Measurements from ENCODE around the gene PAQR3. TPM values are rescaled to one million over a fixed set of nuclear protein-coding genes. Genes with fewer than 3 reads are reported as not detected.

PAQR3 gene, protein sequence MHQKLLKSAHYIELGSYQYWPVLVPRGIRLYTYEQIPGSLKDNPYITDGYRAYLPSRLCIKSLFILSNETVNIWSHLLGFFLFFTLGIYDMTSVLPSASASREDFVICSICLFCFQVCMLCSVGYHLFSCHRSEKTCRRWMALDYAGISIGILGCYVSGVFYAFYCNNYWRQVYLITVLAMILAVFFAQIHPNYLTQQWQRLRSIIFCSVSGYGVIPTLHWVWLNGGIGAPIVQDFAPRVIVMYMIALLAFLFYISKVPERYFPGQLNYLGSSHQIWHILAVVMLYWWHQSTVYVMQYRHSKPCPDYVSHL
- 10.6 TPM for total RNA-seq

DNA sequence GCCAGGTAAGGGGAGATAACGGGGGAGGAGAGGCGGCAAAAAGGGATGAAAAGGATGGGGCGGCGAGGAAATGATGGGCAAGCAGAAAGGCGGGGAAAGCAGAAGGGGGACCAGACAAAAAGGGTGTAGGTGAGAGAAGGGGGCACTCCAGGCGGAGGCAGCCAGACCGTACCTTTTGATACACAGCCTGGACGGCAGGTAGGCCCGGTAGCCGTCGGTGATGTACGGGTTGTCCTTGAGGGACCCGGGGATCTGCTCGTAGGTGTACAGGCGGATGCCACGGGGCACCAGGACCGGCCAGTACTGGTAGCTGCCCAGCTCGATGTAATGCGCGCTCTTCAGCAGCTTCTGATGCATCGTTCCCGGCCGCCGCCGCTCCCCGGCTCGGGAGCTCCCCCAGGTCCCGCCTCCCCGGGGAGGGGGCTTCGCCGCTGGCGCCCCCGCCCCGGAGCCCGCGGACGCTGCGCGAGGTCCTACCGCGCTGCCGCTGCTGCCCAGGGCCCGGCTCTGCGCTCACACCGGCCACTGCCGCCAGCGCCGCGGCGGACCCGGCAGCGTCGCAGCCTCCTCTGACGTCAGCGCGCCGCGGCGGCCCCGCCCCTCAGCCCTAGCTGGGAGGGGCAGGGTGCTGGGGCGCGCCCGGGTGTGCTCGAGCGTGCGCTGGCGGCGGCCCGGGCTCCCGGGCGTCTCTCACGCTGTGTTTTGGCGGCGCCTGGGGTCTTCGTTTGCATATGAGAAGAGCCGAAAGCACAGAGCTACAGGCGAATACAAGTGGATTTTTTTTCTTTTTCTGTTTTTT lies at the start of gene PAQR3:
PAQR3 (minus strand) TSS at position 571 of the 799 bp plus-strand sequence; CDS start at position 357, 214 bp downstream.
- Histone ChIP-seq H3K9me3 (no peaks in the 10 kb centered on the region), H3K27me3 (no peaks in the 10 kb centered on the region), H3K27ac (peak within 1 kb of the TSS; percentile 87), H3K4me3 (peak within 1 kb of the TSS; percentile 88 to 94), H3K36me3 (no peaks in the 10 kb centered on the region), H3K4me1 (peaks cover 33% of the 10 kb centered on the region)
- intact Hi-C loops (cut with DNase I) = no loop called here
- no peak for TF ChIP-seq CTCF (IDR thresholded peaks at IDR 0.05)
- TF ChIP-seq POLR2A (IDR thresholded peaks at IDR 0.05) = peak; percentile 50 to 90
- TF ChIP-seq POLR2AphosphoS5 (IDR thresholded peaks at IDR 0.05; ENCODE audit: insufficient read depth in 1 of 2, low read depth in 1 of 2) = no peak
- no peak for DNase-seq (ENCODE audit: extremely low spot score in 2 of 2)

- no peak overlapping the region for H3K27ac ChIP-seq
- no peak for DNase-seq (ENCODE audit: extremely low spot score in 2 of 2)
- no peaks in the 10 kb centered on the region for H3K36me3 ChIP-seq
- no peaks in the 10 kb centered on the region for H3K4me1 ChIP-seq
- intact Hi-C loops (cut with DNase I) = no loop called here
- H3K27me3 ChIP-seq = no peaks in the 10 kb centered on the region
- no peak overlapping the region for H3K4me3 ChIP-seq
- no peak for TF ChIP-seq POLR2AphosphoS5 (IDR thresholded peaks at IDR 0.05; ENCODE audit: insufficient read depth in 1 of 2, low read depth in 1 of 2)
- H3K9me3 ChIP-seq = no peaks in the 10 kb centered on the region
Measured at GRCh38 chr4:78987683-78988082, 48.4 kb upstream of the PAQR3 start.

DNA sequence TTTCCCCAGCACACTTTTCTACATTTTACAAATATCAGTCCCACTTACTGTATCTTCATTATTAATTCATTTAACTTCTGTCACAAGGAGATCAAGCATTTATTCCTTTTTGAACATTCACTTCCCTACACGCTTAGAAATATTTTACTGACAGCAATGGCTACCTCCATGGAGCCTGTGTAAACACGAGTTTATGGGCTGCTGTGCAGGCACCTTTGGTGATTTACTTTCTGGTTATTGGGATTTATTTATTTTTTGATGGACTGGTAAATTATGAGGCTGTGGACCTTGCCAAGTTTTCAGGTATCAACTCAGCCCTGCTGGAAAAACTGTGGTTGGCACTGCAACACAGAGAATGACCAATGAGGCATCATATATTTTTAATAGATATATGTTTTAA lies 45.4 kb upstream of the PAQR3 start:
- H3K4me3 ChIP-seq = no peak overlapping the region
- H3K36me3 ChIP-seq = no peaks in the 10 kb centered on the region
- TF ChIP-seq POLR2AphosphoS5 (IDR thresholded peaks at IDR 0.05; ENCODE audit: insufficient read depth in 1 of 2, low read depth in 1 of 2) (no peak), POLR2A (IDR thresholded peaks at IDR 0.05) (no peak), CTCF (IDR thresholded peaks at IDR 0.05) (no peak)
- H3K4me1 ChIP-seq = no peaks in the 10 kb centered on the region
- intact Hi-C loops (cut with DNase I) = no loop called here
- no peaks in the 10 kb centered on the region for H3K27me3 ChIP-seq
- DNase-seq (ENCODE audit: extremely low spot score in 2 of 2) = no peak
- no peaks in the 10 kb centered on the region for H3K9me3 ChIP-seq
- no peak overlapping the region for H3K27ac ChIP-seq

DNA sequence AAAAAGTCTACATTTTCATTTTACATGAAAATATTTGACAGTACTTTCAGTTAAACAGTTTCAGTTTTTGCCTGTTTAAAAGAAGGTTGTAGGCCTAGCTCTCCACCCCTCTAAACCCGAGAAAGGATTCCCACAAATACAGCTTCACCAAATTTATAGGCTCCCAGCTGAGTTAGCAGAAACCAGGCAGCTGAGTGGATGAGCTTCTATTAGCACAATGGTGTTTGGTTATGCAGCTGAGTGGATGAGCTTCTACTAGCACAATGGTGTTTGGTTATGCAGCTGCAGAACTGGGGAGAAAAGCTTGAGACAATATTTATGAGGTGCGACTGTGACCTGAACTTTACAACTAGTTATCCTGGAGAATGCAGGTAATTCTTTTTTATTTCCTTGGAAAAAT lies 36.6 kb upstream of the PAQR3 start:
- H3K36me3 ChIP-seq = no peaks in the 10 kb centered on the region
- H3K4me3 ChIP-seq = no peak overlapping the region
- no peak overlapping the region for H3K27ac ChIP-seq
- TF ChIP-seq POLR2A (IDR thresholded peaks at IDR 0.05) (no peak), POLR2AphosphoS5 (IDR thresholded peaks at IDR 0.05; ENCODE audit: insufficient read depth in 1 of 2, low read depth in 1 of 2) (no peak), CTCF (IDR thresholded peaks at IDR 0.05) (no peak)
- DNase-seq (ENCODE audit: extremely low spot score in 2 of 2) = no peak
- intact Hi-C loops (cut with DNase I) = no loop called here
- no peaks in the 10 kb centered on the region for H3K9me3 ChIP-seq
- H3K4me1 ChIP-seq = no peaks in the 10 kb centered on the region
- no peaks in the 10 kb centered on the region for H3K27me3 ChIP-seq

DNA sequence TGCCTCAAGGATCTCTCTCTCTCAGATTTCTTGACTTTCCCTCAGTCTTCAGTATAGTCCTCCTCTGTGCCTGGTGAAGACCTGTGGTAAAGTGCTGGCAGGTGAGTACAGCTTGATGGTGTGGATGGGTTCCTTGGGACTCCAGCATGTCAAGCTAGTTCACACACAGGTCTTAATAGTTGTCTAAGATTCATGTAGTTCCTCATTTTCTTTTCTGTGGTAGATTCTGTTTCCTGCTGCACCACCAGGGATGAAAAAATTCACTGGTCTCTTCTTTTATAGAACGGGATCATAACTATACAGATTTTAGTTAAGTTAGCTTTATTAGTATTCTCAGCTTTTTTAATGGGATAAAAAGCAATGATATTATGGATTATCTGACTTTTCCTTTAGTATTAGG lies 32.5 kb upstream of the PAQR3 start:
- Histone ChIP-seq H3K9me3 (no peaks in the 10 kb centered on the region), H3K27me3 (no peaks in the 10 kb centered on the region), H3K27ac (peak overlapping the region; percentile 11), H3K36me3 (no peaks in the 10 kb centered on the region), H3K4me1 (no peaks in the 10 kb centered on the region), H3K4me3 (peak overlapping the region in 1 of 2 donors; percentile 11)
- TF ChIP-seq POLR2A (IDR thresholded peaks at IDR 0.05) (no peak), POLR2AphosphoS5 (IDR thresholded peaks at IDR 0.05; ENCODE audit: insufficient read depth in 1 of 2, low read depth in 1 of 2) (no peak), CTCF (IDR thresholded peaks at IDR 0.05) (no peak)
- intact Hi-C loops (cut with DNase I) = no loop called here
- DNase-seq (ENCODE audit: extremely low spot score in 2 of 2) = no peak
